HepG2 (cell line): ENCODE data around the gene CGREF1.

Experiments
- ARNTL ChIP-seq: sonication (generic); formaldehyde crosslinking; IDR thresholded peaks from 2 replicates; pipeline ENCODE4 v1.4.0; 2020; ENCODE audit warnings: mild to moderate bottlenecking, missing genetic modification reagents
- MYC ChIP-seq: sonication (generic); formaldehyde crosslinking; IDR thresholded peaks from 2 replicates; pipeline ENCODE4 v1.9.0; 2021; ENCODE audit warnings: missing genetic modification reagents, borderline replicate concordance
- NR3C1 ChIP-seq: sonication (generic); formaldehyde crosslinking; IDR thresholded peaks from 2 replicates; pipeline ENCODE4 v1.4.0; 2020; ENCODE audit warnings: missing genetic modification reagents
- POLR2A ChIP-seq, 2 experiments: IDR thresholded peaks; 2 replicates each; pipeline ENCODE4 v1.6.1; 2011; ENCODE audit warnings: low read depth in 2 of 2, low read length in 2 of 2, mild to moderate bottlenecking in 1 of 2, moderate library complexity in 1 of 2; ENCODE audit not compliant: insufficient read depth in 1 of 2
- ZFP36L2 ChIP-seq: sonication (generic); formaldehyde crosslinking; IDR thresholded peaks from 2 replicates; pipeline ENCODE4 v1.4.0; 2020; ENCODE audit warnings: missing genetic modification reagents
- ZNF207 ChIP-seq: fragments of 450-650 bp; IDR thresholded peaks from 2 replicates; pipeline ENCODE4 v1.6.1; 2016; ENCODE audit warnings: antibody characterized with exemption, borderline replicate concordance
- ZNF256 ChIP-seq: sonication (generic); formaldehyde crosslinking; conservative IDR thresholded peaks from 2 replicates; pipeline ENCODE4 v1.4.0; 2020; ENCODE audit warnings: missing genetic modification reagents

DNA sequence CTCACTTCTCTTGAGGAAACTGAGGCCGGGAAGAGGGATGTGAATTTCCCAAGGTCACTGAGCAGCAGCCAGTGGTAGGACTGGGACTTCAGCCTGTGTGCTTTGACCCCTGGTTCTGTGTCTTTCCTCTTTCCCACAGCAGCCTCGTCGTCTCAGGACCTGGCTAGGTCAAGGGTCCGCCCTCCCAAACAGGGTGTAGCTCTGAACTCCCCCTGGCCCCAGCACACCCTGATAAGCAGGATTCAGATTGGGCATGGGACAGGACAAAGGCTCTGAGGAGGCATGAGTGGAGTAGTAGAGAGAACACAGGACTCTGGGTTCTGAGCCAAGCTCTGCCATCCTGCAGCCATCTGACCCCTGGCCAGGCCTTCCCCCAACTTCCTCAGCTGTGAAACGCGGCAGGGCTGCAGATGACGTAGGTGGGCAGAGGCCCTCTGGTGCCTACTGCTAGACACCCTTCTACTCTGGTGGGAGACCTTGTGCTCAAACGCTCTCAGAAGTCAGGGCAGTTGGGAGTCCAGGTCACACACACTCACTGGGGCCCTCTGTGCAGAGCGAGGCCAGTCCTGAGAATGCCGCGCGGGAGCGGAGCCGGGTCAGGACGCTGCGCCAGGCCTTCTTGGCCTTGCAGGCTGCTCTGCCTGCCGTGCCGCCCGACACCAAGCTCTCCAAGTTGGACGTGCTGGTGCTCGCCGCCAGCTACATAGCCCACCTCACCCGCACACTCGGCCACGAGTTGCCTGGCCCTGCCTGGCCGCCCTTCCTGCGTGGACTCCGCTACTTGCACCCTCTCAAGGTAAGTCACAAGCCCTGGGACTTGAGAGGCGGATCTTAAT, 30.9 kb upstream of the CGREF1 start:
- 0 out of 2 replicates have a peak, but pooled peaks have one; percentile 18 for TF ChIP-seq MYC (CRISPR knock-in tag)
- no peak for TF ChIP-seq ZNF207
- 0 out of 2 replicates have a peak, but pooled peaks have one; percentile 22 for TF ChIP-seq ARNTL (CRISPR knock-in tag)
- no peak for TF ChIP-seq ZFP36L2 (CRISPR knock-in tag)
- TF ChIP-seq NR3C1 (CRISPR knock-in tag): no peak
- TF ChIP-seq POLR2A (IDR thresholded peaks at IDR 0.05; ENCODE audit: insufficient read depth in 1 of 2, low read depth in 2 of 2, low read length in 2 of 2): no peak
- TF ChIP-seq ZNF256 (CRISPR knock-in tag): no peak
